HG02623 (cell line): ENCODE results near the gene MARCKSL1.
"Not testable (repeated sequence)": the region's sequence is repeated elsewhere in the genome, so short reads cannot be mapped to it uniquely, and the experiment has no call there.

Experiments
- ATAC-seq: cut with Tn5 transposase; IDR thresholded peaks from one replicate; pipeline ENCODE4 v1.9.1; 2021; ENCODE audit warnings: moderate library complexity; ENCODE audit not compliant: unreplicated experiment

Gene MARCKSL1

GRCh38 chr1:32291708-32292538 is 44.1 kb downstream of the MARCKSL1 start, which contains the start of gene HDAC1:
TSS of gene HDAC1 (plus strand) at chr1:32292083. CDS start at chr1:32292170, 87 bp downstream.
- ATAC-seq = peak; percentile 96

- ATAC-seq = no peak
These were observed 44.8 kb downstream of the MARCKSL1 start for GRCh38 chr1:32291145-32291707.

- ATAC-seq = no peak
These were observed 46.8 kb downstream of the MARCKSL1 start for GRCh38 chr1:32289256-32289655.

- ATAC-seq = no peak
These were observed 49.3 kb downstream of the MARCKSL1 start for GRCh38 chr1:32286763-32287162.

GRCh38 chr1:32285658-32286057 is 50.4 kb downstream of the MARCKSL1 start:
- no peak for ATAC-seq

- ATAC-seq = not testable (repeated sequence)
These were observed 51.3 kb downstream of the MARCKSL1 start for GRCh38 chr1:32284777-32285176.
